Mesothelial cell of epicardium (in vitro differentiated cells): Measurements from ENCODE around the gene KCNH3. TPM values are rescaled to one million over a fixed set of nuclear protein-coding genes. Genes with fewer than 3 reads are reported as not detected.
"Not testable (repeated sequence)": the region's sequence is repeated elsewhere in the genome, so short reads cannot be mapped to it uniquely, and the experiment has no call there.

Experiments
- DNase-seq, 2 experiments: peaks; one replicate each; pipeline ENCODE4 v3.0.0; 2021; ENCODE audit warnings: low spot score in 2 of 2; ENCODE audit not compliant: unreplicated experiment in 2 of 2
- H3K27ac Mint-ChIP-seq: 2 replicates; pipeline ENCODE4 v1.8.0; 2021; ENCODE audit warnings: mixed read lengths
- H3K27me3 Mint-ChIP-seq: 2 replicates; pipeline ENCODE4 v1.8.0; 2021; ENCODE audit warnings: low read depth, mixed read lengths
- H3K36me3 Mint-ChIP-seq: 2 replicates; pipeline ENCODE4 v1.8.0; 2021; ENCODE audit warnings: mixed read lengths
- H3K4me1 Mint-ChIP-seq: 2 replicates; pipeline ENCODE4 v1.8.0; 2021; ENCODE audit warnings: mixed read lengths
- H3K4me3 Mint-ChIP-seq: 2 replicates; pipeline ENCODE4 v1.8.0; 2021; ENCODE audit warnings: mild to moderate bottlenecking, moderate library complexity, mixed read lengths
- H3K9me3 Mint-ChIP-seq: 2 replicates; pipeline ENCODE4 v1.8.0; 2021; ENCODE audit warnings: mixed read lengths
- total RNA-seq: library from RNA; stranded (reverse); gene quantifications from 3 replicates; pipeline ENCODE4 v1.2.1, GENCODE V29; 2021
- TF ChIP-seq, protein P1 (sequence below): fragments of 200-600 bp; sonication (generic); IDR thresholded peaks from one replicate; pipeline ENCODE4 v1.5.0; 2021; ENCODE audit warnings: antibody characterized with exemption; ENCODE audit not compliant: unreplicated experiment

Gene KCNH3
- total RNA-seq, 1 donor from 2014 or later = 1.8 TPM

DNA sequence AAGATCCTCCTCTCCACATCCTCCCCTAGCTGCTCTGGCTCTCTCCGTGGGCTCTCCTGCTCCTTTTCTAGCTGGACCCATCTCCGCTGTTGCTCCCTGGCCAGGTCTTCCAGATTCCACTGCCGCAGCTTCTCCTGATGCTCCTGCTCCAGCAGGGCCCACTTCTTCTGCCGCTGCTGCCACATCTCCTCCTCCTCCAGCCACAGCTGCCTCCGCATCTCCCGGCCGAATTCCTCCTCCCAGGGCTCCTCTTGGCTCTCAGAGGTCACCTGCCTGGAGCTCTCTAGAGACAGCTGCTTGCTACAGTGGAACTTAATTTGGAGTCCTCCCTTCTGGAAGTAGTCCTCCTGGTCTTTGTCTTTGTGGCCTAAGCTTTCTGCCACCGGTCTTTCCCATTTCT is 61.1 kb downstream of the KCNH3 start:
- DNase-seq = no peak
- no peaks in the 10 kb centered on the region for H3K9me3 Mint-ChIP-seq
- TF ChIP-seq, protein P1, sequence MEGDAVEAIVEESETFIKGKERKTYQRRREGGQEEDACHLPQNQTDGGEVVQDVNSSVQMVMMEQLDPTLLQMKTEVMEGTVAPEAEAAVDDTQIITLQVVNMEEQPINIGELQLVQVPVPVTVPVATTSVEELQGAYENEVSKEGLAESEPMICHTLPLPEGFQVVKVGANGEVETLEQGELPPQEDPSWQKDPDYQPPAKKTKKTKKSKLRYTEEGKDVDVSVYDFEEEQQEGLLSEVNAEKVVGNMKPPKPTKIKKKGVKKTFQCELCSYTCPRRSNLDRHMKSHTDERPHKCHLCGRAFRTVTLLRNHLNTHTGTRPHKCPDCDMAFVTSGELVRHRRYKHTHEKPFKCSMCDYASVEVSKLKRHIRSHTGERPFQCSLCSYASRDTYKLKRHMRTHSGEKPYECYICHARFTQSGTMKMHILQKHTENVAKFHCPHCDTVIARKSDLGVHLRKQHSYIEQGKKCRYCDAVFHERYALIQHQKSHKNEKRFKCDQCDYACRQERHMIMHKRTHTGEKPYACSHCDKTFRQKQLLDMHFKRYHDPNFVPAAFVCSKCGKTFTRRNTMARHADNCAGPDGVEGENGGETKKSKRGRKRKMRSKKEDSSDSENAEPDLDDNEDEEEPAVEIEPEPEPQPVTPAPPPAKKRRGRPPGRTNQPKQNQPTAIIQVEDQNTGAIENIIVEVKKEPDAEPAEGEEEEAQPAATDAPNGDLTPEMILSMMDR = no peak
- no peaks in the 10 kb centered on the region for H3K27me3 Mint-ChIP-seq
- peaks cover 4% of the 10 kb centered on the region for H3K36me3 Mint-ChIP-seq
- H3K4me1 Mint-ChIP-seq = peaks cover 2% of the 10 kb centered on the region
- no peak overlapping the region for H3K4me3 Mint-ChIP-seq
- no peak overlapping the region for H3K27ac Mint-ChIP-seq

DNA sequence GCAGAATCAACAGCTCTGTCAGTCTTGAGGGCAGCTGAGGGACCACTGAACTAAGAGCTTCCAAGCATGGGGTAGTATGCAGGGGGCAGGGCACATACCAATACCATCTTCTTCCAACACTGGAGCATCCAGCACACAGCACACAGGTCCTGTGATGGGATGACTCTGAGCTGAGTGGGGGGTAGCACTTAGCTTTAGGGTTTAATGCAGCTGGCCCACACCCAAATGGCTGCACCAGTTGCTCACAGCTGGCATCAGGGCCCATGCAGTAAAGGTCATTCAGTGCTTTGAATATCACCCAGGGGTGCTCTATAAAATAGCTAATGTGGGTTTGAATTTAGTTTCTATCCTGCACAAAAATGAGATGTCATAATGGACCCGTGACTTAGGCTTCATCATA is 64.9 kb downstream of the KCNH3 start:
- no peak overlapping the region for H3K27ac Mint-ChIP-seq
- H3K36me3 Mint-ChIP-seq = peaks cover 8% of the 10 kb centered on the region
- no peaks in the 10 kb centered on the region for H3K27me3 Mint-ChIP-seq
- DNase-seq = no peak
- no peaks in the 10 kb centered on the region for H3K9me3 Mint-ChIP-seq
- TF ChIP-seq, protein P1 = no peak
- no peak overlapping the region for H3K4me3 Mint-ChIP-seq
- peaks cover 8% of the 10 kb centered on the region for H3K4me1 Mint-ChIP-seq

DNA sequence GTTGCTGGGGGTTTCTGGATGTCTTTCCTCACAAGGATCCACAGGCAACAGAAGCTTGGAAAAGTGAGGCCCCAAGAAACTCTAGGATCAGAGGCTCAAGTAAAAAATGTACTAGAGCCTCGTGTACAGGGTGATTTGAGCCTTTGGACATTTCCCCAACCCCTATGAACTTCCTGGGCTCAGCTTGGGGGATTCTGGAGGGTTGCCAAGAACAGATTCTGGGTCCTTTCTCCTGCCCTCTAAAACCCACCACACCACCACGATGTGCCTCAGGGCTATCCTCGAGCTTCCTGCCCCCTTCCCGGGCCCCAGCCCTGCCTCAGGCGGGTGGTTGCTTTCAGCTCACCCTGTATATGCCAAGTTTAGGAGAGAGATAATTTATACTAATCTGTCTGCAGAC is 66.0 kb downstream of the KCNH3 start:
- DNase-seq = no peak
- Mint-ChIP-seq H3K9me3 (peaks cover 2% of the 10 kb centered on the region), H3K4me3 (no peak overlapping the region), H3K27ac (peak overlapping the region; percentile 50), H3K36me3 (peaks cover 10% of the 10 kb centered on the region), H3K4me1 (peaks cover 8% of the 10 kb centered on the region), H3K27me3 (no peaks in the 10 kb centered on the region)
- TF ChIP-seq, protein P1 = no peak

DNA sequence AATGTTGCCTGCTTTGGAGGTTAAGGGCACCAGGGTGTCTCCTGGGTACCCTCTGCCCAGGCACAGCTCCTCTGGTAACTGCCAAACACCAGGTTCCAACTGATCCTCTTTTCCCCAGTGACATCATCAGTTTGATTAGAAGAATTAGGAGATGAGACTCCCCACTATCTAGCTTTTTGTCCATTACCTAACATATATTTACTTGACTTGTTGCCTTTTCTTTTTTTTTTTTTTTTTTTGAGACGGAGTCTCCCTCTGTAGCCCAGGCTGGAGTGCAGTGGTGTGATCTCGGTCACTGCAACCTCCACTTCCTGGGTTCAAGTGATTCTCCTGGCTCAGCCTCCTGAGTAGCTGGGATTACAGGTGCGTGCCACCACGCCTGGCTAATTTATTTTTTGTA is 66.7 kb downstream of the KCNH3 start, which contains the start of gene FAM186B:
FAM186B (minus strand) TSS at position 101 of the 400 bp plus-strand sequence. CDS start 162 bp downstream, outside the sequence.
- H3K27me3 Mint-ChIP-seq, H3K4me1 Mint-ChIP-seq, DNase-seq, H3K4me3 Mint-ChIP-seq, H3K9me3 Mint-ChIP-seq: not testable (repeated sequence)
- Mint-ChIP-seq H3K36me3 (peaks cover 11% of the 10 kb centered on the region), H3K27ac (peak within 1 kb of the TSS; percentile 50)

Other genes with a start within 250 kb of the KCNH3 start
- 0.38 TPM in 1 of 3 replicates, not detected in the others for gene PRPH, start 243.9 kb upstream of the KCNH3 start, total RNA-seq
- 29.5 to 30.8 TPM (median 29.8 TPM) in 3 replicates for gene TROAP, start 215.8 kb upstream of the KCNH3 start, total RNA-seq
- gene C1QL4, start 201.8 kb upstream of the KCNH3 start, total RNA-seq = 0.20 TPM in 2 of 3 replicates, not detected in the other
- gene DNAJC22, start 192.1 kb upstream of the KCNH3 start, total RNA-seq = 13.2 to 15.3 TPM (median 14.4 TPM) in 3 replicates
- 68.3 to 71.2 TPM (median 69.0 TPM) in 3 replicates for gene SPATS2, start 171.6 kb upstream of the KCNH3 start, total RNA-seq
- 65.6 to 72.4 TPM (median 68.1 TPM) in 3 replicates for gene MCRS1, start 29.1 kb downstream of the KCNH3 start, total RNA-seq
- 0.29 to 0.50 TPM (median 0.40 TPM) in 3 replicates for gene FAM186B, start 66.6 kb downstream of the KCNH3 start, total RNA-seq
- gene PRPF40B, start 84.5 kb downstream of the KCNH3 start, total RNA-seq = 56.7 to 62.0 TPM (median 56.9 TPM) in 3 replicates
- gene FMNL3, start 168.4 kb downstream of the KCNH3 start, total RNA-seq = 16.3 to 19.2 TPM (median 18.3 TPM) in 3 replicates
- 296 to 312 TPM (median 297 TPM) in 3 replicates for gene TMBIM6, start 202.5 kb downstream of the KCNH3 start, total RNA-seq